ENCODE data around the gene DHX8. TPM values are rescaled to one million over a fixed set of nuclear protein-coding genes. Genes with fewer than 3 reads are reported as not detected.
"Not testable (repeated sequence)": the region's sequence is repeated elsewhere in the genome, so short reads cannot be mapped to it uniquely, and the experiment has no call there.

DHX8 gene
- total and polyA plus RNA-seq, 10 donors: 20.4 to 63.3 (median 44.7) TPM

DNA sequence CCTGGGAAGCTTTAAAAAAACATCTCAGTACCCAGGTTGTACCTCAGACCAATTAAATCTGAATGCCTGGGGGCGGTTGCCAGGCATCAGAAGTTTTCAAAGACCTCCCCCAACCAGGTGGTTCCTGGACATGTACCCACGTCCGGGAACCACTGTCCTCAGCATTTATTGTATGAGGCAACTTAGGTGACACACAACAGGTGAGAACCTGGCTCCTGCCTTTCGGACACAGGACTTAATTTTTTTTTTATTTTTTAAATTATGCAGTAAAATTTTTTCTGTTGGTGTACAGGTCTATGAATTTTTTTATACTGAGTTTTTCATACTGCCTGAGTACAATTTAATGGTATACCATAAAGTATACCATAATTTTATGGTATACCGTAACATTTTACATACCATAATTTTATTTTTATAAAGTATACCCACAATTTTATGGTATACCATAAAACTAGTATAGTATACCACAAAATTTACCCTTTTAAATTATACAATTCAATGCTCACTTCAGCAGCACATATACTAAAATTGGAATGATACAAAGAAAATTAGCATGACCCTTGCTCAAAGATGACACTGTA is 38.7 kb upstream of the DHX8 start:
- H3K27ac ChIP-seq: no peak overlapping the region
- H3K4me3 ChIP-seq: no peak overlapping the region
- no peaks in the 10 kb centered on the region for H3K36me3 ChIP-seq
- H3K27me3 ChIP-seq (replicated peaks in 1 of 7): peaks cover 0 to 26% (median 0%) of the 10 kb centered on the region in 7 donors
- no peaks in the 10 kb centered on the region for H3K9me3 ChIP-seq
- TF ChIP-seq, protein P1, sequence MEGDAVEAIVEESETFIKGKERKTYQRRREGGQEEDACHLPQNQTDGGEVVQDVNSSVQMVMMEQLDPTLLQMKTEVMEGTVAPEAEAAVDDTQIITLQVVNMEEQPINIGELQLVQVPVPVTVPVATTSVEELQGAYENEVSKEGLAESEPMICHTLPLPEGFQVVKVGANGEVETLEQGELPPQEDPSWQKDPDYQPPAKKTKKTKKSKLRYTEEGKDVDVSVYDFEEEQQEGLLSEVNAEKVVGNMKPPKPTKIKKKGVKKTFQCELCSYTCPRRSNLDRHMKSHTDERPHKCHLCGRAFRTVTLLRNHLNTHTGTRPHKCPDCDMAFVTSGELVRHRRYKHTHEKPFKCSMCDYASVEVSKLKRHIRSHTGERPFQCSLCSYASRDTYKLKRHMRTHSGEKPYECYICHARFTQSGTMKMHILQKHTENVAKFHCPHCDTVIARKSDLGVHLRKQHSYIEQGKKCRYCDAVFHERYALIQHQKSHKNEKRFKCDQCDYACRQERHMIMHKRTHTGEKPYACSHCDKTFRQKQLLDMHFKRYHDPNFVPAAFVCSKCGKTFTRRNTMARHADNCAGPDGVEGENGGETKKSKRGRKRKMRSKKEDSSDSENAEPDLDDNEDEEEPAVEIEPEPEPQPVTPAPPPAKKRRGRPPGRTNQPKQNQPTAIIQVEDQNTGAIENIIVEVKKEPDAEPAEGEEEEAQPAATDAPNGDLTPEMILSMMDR (IDR thresholded peaks at IDR 0.05 in 8 of 11, conservative IDR thresholded peaks at IDR 0.05 in 3 of 11): no peak
- TF ChIP-seq POLR2A (IDR thresholded peaks at IDR 0.05): no peak
- 64 to 83% (median 73%) methylated on average over 5 of the region's 5 CpGs for whole genome bisulfite sequencing, 5 donors
- H3K4me1 ChIP-seq: no peaks in the 10 kb centered on the region
- intact Hi-C loops (cut with DNase I; ENCODE audit: low total_unique reads): no loop called here
- no peak for DNase-seq

- WGBS, 5 donors: 93 to 98% (median 96%) methylated on average over 5 of the region's 5 CpGs
- intact Hi-C loops (cut with DNase I; ENCODE audit: low total_unique reads): no loop called here
- H3K4me3 ChIP-seq: no peak overlapping the region
- no peak for DNase-seq
- H3K27me3 ChIP-seq (replicated peaks in 1 of 7): peaks cover 0 to 26% (median 0%) of the 10 kb centered on the region in 7 donors
- no peak overlapping the region for H3K27ac ChIP-seq
- no peaks in the 10 kb centered on the region for H3K9me3 ChIP-seq
- H3K36me3 ChIP-seq: no peaks in the 10 kb centered on the region
- H3K4me1 ChIP-seq: no peaks in the 10 kb centered on the region
- TF ChIP-seq POLR2A (IDR thresholded peaks at IDR 0.05): no peak
- TF ChIP-seq, protein P1 (IDR thresholded peaks at IDR 0.05 in 8 of 11, conservative IDR thresholded peaks at IDR 0.05 in 3 of 11): no peak
- no peak for TF ChIP-seq POLR2AphosphoS5 (IDR thresholded peaks at IDR 0.05)
Measured at GRCh38 chr17:43446773-43447172, 37.0 kb upstream of the DHX8 start.

- no peaks in the 10 kb centered on the region for H3K36me3 ChIP-seq
- 62 to 71% (median 67%) methylated on average over 7 of the region's 7 CpGs for WGBS, 5 donors
- H3K27ac ChIP-seq: no peak overlapping the region
- no peaks in the 10 kb centered on the region for H3K9me3 ChIP-seq
- TF ChIP-seq, protein P1 (IDR thresholded peaks at IDR 0.05 in 8 of 11, conservative IDR thresholded peaks at IDR 0.05 in 3 of 11): no peak
- TF ChIP-seq POLR2A (IDR thresholded peaks at IDR 0.05) (no peak), POLR2AphosphoS5 (IDR thresholded peaks at IDR 0.05) (no peak)
- H3K4me1 ChIP-seq: no peaks in the 10 kb centered on the region
- no peak for DNase-seq
- H3K4me3 ChIP-seq: no peak overlapping the region
- intact Hi-C loops (cut with DNase I; ENCODE audit: low total_unique reads): no loop called here
- H3K27me3 ChIP-seq (replicated peaks in 1 of 7): peaks cover 0 to 34% (median 0%) of the 10 kb centered on the region in 7 donors
Measured at GRCh38 chr17:43448720-43449469, 34.9 kb upstream of the DHX8 start.

- intact Hi-C loops (cut with DNase I; ENCODE audit: low total_unique reads): no loop called here
- TF ChIP-seq POLR2A (IDR thresholded peaks at IDR 0.05) (no peak), POLR2AphosphoS5 (IDR thresholded peaks at IDR 0.05) (no peak)
- TF ChIP-seq, protein P1 (IDR thresholded peaks at IDR 0.05 in 8 of 11, conservative IDR thresholded peaks at IDR 0.05 in 3 of 11): no peak
- Histone ChIP-seq H3K27ac (no peak overlapping the region), H3K4me3 (no peak overlapping the region), H3K9me3 (no peaks in the 10 kb centered on the region), H3K27me3 (replicated peaks in 1 of 7) (peaks cover 0 to 37% (median 0%) of the 10 kb centered on the region in 7 donors), H3K4me1 (peaks cover 0 to 3% (median 0%) of the 10 kb centered on the region in 6 donors), H3K36me3 (no peaks in the 10 kb centered on the region)
- DNase-seq: no peak
- 71 to 85% (median 77%) methylated on average over 8 of the region's 8 CpGs for WGBS, 5 donors
Measured at GRCh38 chr17:43449470-43450248, 34.1 kb upstream of the DHX8 start.

DNA sequence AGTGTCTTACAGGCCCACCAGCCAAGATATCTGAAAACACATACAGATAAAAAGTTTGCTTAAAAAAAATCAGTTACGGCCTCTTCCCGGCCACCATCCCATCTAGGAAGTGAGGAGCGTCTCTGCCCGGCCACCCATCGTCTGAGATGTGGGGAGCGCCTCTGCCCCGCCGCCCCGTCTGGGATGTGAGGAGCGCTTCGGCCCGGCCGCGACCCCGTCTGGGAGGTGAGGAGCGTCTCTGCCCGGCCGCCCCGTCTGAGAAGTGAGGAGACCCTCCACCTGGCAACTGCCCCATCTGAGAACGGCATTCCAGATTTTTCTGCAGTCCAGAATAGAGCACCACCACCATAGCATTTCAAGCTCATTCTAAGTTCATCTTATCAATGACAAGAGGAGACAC is 33.0 kb upstream of the DHX8 start:
- peaks cover 0 to 39% (median 0%) of the 10 kb centered on the region in 7 donors for H3K27me3 ChIP-seq (replicated peaks in 1 of 7)
- H3K27ac ChIP-seq; H3K4me1 ChIP-seq; DNase-seq; H3K9me3 ChIP-seq; H3K4me3 ChIP-seq; intact Hi-C loops (cut with DNase I; ENCODE audit: low total_unique reads); H3K36me3 ChIP-seq: not testable (repeated sequence)
- WGBS, 5 donors: 94 to 99% (median 97%) methylated on average over 12 to 20 of the region's 20 CpGs

GRCh38 chr17:43451741-43452140 is 32.0 kb upstream of the DHX8 start:
- peaks cover 0 to 39% (median 5%) of the 10 kb centered on the region in 7 donors for H3K27me3 ChIP-seq (replicated peaks in 1 of 7)
- H3K4me3 ChIP-seq; DNase-seq; H3K36me3 ChIP-seq; intact Hi-C loops (cut with DNase I; ENCODE audit: low total_unique reads); H3K27ac ChIP-seq; H3K9me3 ChIP-seq: not testable (repeated sequence)
- peaks cover 0 to 16% (median 6%) of the 10 kb centered on the region in 6 donors for H3K4me1 ChIP-seq
- 92 to 97% (median 96%) methylated on average over 12 to 32 of the region's 32 CpGs for WGBS, 5 donors

Measured in spleen (tissue), 11 donors.